HEK293 (cell line): ENCODE data around the gene ADAMTS9.

Experiments
- CTCF ChIA-PET: fragments of 350-600 bp; formaldehyde crosslinking; extraction: SDS; loops from one replicate; lab custom pipeline; 2021; ENCODE audit warnings: antibody characterized with exemption; lab: Yijun Ruan, JAX
- POLR2A ChIA-PET: fragments of 300-600 bp; formaldehyde crosslinking; extraction: SDS; loops from one replicate; lab custom pipeline; 2020; ENCODE audit warnings: antibody characterized with exemption, inconsistent platforms; lab: Yijun Ruan, JAX
- H3K27ac ChIP-seq: fragments of 200-500 bp; sonication (Bioruptor generic); 2 replicates; pipeline ENCODE4 v1.5.1; 2014; ENCODE audit warnings: low read depth, low read length, control low read depth, inconsistent platforms; ENCODE audit errors: extremely low read depth
- H3K36me3 ChIP-seq, 2 experiments: fragments of 200-500 bp in 1 of 2; sonication (Bioruptor generic) in 1 of 2; 1 replicate in 1 of 2; 2 replicates in 1 of 2; pipeline ENCODE4 v1.5.1; 2014 to 2017; ENCODE audit warnings: inconsistent platforms in 2 of 2, low read length in 2 of 2; ENCODE audit not compliant: control insufficient read depth in 2 of 2, insufficient read depth in 1 of 2
- H3K4me1 ChIP-seq: fragments of 200-500 bp; sonication (Bioruptor generic); 2 replicates; pipeline ENCODE4 v1.5.1; 2014; ENCODE audit warnings: mild to moderate bottlenecking, low read length, inconsistent platforms; ENCODE audit not compliant: control insufficient read depth, insufficient read depth
- H3K4me3 ChIP-seq: 2 replicates; pipeline ENCODE4 v1.5.1; 2011; ENCODE audit warnings: low read depth, mild to moderate bottlenecking, control low read depth, low read length, moderate library complexity
- H3K9me3 ChIP-seq: fragments of 200-500 bp; sonication (Bioruptor generic); 2 replicates; pipeline ENCODE4 v1.5.1; 2014; ENCODE audit warnings: low read depth, low read length, inconsistent platforms; ENCODE audit not compliant: control insufficient read depth, insufficient read depth
- EGR2 ChIP-seq: fragments of 450-650 bp; formaldehyde crosslinking; IDR thresholded peaks from 2 replicates; pipeline ENCODE4 v1.5.1; 2016; ENCODE audit warnings: low read depth, missing biosample characterization, missing genetic modification characterization
- GLI4 ChIP-seq: fragments of 450-650 bp; formaldehyde crosslinking; IDR thresholded peaks from 2 replicates; pipeline ENCODE4 v1.5.1; 2016; ENCODE audit warnings: missing biosample characterization, missing genetic modification characterization
- SCRT2 ChIP-seq: fragments of 450-650 bp; formaldehyde crosslinking; IDR thresholded peaks from 2 replicates; pipeline ENCODE4 v1.5.1; 2016; ENCODE audit warnings: missing biosample characterization, missing genetic modification characterization
- SP2 ChIP-seq: fragments of 450-650 bp; formaldehyde crosslinking; IDR thresholded peaks from 2 replicates; pipeline ENCODE4 v1.5.1; 2016; ENCODE audit warnings: missing biosample characterization, missing genetic modification characterization
- SP3 ChIP-seq: fragments of 450-650 bp; formaldehyde crosslinking; IDR thresholded peaks from 2 replicates; pipeline ENCODE4 v1.5.1; 2016; ENCODE audit warnings: missing biosample characterization, missing genetic modification characterization
- ZNF140 ChIP-seq: fragments of 450-650 bp; formaldehyde crosslinking; IDR thresholded peaks from 2 replicates; pipeline ENCODE4 v1.5.1; 2016; ENCODE audit warnings: missing biosample characterization, missing genetic modification characterization
- ZNF2 ChIP-seq: fragments of 450-650 bp; formaldehyde crosslinking; IDR thresholded peaks from 2 replicates; pipeline ENCODE4 v1.5.1; 2016; ENCODE audit warnings: missing biosample characterization, missing genetic modification characterization
- ZNF211 ChIP-seq: fragments of 450-650 bp; formaldehyde crosslinking; IDR thresholded peaks from 2 replicates; pipeline ENCODE4 v1.5.1; 2016; ENCODE audit warnings: low read depth, missing biosample characterization, missing genetic modification characterization
- ZNF354C ChIP-seq: fragments of 450-650 bp; formaldehyde crosslinking; IDR thresholded peaks from 2 replicates; pipeline ENCODE4 v1.5.1; 2016; ENCODE audit warnings: missing biosample characterization, missing genetic modification characterization, low read depth, borderline replicate concordance
- ZNF394 ChIP-seq: fragments of 450-650 bp; formaldehyde crosslinking; IDR thresholded peaks from 2 replicates; pipeline ENCODE4 v1.5.1; 2016; ENCODE audit warnings: missing biosample characterization, missing genetic modification characterization, mild to moderate bottlenecking, moderate library complexity, borderline replicate concordance
- ZNF514 ChIP-seq: fragments of 450-650 bp; formaldehyde crosslinking; IDR thresholded peaks from 2 replicates; pipeline ENCODE4 v1.5.1; 2016; ENCODE audit warnings: missing biosample characterization, missing genetic modification characterization
- ZNF530 ChIP-seq: fragments of 450-650 bp; formaldehyde crosslinking; IDR thresholded peaks from 2 replicates; pipeline ENCODE4 v1.5.1; 2016; ENCODE audit warnings: low read depth, missing biosample characterization, missing genetic modification characterization
- ZNF707 ChIP-seq: fragments of 450-650 bp; formaldehyde crosslinking; IDR thresholded peaks from 2 replicates; pipeline ENCODE4 v1.5.1; 2016; ENCODE audit warnings: missing biosample characterization, missing genetic modification characterization
- TF ChIP-seq, protein P1 (sequence below): fragments of 450-650 bp; formaldehyde crosslinking; IDR thresholded peaks from 2 replicates; pipeline ENCODE4 v1.5.1; 2016; ENCODE audit warnings: missing biosample characterization, missing genetic modification characterization
- TF ChIP-seq, protein P2 (sequence below): IDR thresholded peaks from 2 replicates; pipeline ENCODE4 v1.6.1; 2011; ENCODE audit warnings: mild to moderate bottlenecking, low read depth, low read length, borderline replicate concordance
- TF ChIP-seq, protein P3 (sequence below): fragments of 450-650 bp; formaldehyde crosslinking; IDR thresholded peaks from 2 replicates; pipeline ENCODE4 v1.5.1; 2017; ENCODE audit warnings: missing biosample characterization, missing genetic modification characterization
- TF ChIP-seq, protein P4 (sequence below): fragments of 450-650 bp; formaldehyde crosslinking; IDR thresholded peaks from 2 replicates; pipeline ENCODE4 v1.5.1; 2016; ENCODE audit warnings: missing biosample characterization, missing genetic modification characterization, low read depth
- TF ChIP-seq, protein P5 (sequence below): fragments of 450-650 bp; formaldehyde crosslinking; IDR thresholded peaks from 2 replicates; pipeline ENCODE4 v1.5.1; 2016; ENCODE audit warnings: missing biosample characterization, missing genetic modification characterization

Gene ADAMTS9

DNA sequence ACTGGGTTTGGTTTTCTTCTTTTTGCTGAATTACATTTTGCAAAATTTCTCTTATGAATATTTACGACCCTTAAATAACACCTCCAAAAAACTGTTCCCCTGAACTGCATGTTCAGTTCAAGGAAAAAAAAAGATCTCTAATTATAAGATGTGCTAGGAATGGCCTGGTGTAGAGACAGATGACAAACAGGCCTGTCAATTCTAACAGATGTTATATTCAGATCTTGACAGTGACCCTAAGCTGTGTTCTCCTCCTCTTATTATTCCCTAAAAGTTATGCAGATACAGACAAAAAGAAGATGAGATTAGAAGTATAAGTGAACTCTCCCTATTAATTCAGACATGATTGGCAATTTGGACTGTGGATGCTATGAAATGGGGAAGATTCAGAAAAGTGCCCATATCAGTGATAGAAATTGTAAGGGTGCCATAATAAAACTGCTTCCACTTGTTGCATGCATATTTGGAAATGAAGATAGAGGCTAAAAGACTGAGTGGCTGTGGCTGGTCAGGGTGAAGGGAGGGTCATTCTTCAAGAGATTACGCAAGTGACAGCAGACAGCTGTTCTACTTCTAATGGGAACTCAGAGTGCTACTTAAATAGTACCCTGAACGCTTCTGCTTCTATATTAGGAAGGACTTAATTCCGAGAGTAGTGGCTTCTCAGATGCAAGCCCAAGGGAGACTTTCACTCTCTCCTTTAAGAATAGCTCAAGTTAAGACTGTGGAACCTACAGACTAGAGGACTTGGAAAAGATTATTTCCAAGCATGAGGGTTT lies 75.5 kb downstream of the ADAMTS9 start:
- H3K4me3 ChIP-seq: no peak overlapping the region
- H3K27ac ChIP-seq: no peak overlapping the region
- no peaks in the 10 kb centered on the region for H3K9me3 ChIP-seq
- no peak for TF ChIP-seq SP3 (tag by site-specific recombination)
- peak; percentile 70 for TF ChIP-seq SCRT2 (tag by site-specific recombination)
- TF ChIP-seq, all 188 proteins: peak for 1
- ChIA-PET POLR2A (no interaction called here), CTCF (no interaction called here)
- Histone ChIP-seq H3K4me1 (no peaks in the 10 kb centered on the region), H3K36me3 (no peaks in the 10 kb centered on the region)

DNA sequence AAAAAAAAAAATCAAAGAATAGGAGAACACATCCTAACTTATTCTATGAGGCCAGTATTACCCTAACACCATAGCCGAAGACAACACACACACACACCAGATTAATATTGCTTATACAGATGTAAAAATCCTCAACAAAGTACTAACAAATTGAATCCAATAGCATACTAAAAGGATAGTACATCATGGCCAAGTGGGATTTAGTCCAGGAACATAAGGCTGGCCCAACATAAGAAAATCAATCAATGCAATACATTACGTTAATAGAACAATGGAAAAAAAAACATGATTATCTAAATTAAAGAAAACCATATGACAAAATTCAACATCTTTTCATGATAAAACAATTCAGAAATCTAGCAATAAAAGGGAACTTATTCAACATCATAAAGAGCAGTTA lies 79.1 kb downstream of the ADAMTS9 start:
- no peaks in the 10 kb centered on the region for H3K9me3 ChIP-seq
- ChIA-PET CTCF (no interaction called here), POLR2A (interaction anchor here (0.7 kb wide), 1 partner anchor 79 kb away, joined by 4 read pairs; no protein-coding TSS in a partner anchor)
- H3K36me3 ChIP-seq: peaks cover 0 to 2% of the 10 kb centered on the region in 2 experiments; a peak in 1 of 3 replicates
- H3K4me1 ChIP-seq: no peaks in the 10 kb centered on the region
- H3K4me3 ChIP-seq: no peak overlapping the region
- no peak overlapping the region for H3K27ac ChIP-seq
- TF ChIP-seq ZNF354C (tag by site-specific recombination): no peak
- TF ChIP-seq, protein P1, sequence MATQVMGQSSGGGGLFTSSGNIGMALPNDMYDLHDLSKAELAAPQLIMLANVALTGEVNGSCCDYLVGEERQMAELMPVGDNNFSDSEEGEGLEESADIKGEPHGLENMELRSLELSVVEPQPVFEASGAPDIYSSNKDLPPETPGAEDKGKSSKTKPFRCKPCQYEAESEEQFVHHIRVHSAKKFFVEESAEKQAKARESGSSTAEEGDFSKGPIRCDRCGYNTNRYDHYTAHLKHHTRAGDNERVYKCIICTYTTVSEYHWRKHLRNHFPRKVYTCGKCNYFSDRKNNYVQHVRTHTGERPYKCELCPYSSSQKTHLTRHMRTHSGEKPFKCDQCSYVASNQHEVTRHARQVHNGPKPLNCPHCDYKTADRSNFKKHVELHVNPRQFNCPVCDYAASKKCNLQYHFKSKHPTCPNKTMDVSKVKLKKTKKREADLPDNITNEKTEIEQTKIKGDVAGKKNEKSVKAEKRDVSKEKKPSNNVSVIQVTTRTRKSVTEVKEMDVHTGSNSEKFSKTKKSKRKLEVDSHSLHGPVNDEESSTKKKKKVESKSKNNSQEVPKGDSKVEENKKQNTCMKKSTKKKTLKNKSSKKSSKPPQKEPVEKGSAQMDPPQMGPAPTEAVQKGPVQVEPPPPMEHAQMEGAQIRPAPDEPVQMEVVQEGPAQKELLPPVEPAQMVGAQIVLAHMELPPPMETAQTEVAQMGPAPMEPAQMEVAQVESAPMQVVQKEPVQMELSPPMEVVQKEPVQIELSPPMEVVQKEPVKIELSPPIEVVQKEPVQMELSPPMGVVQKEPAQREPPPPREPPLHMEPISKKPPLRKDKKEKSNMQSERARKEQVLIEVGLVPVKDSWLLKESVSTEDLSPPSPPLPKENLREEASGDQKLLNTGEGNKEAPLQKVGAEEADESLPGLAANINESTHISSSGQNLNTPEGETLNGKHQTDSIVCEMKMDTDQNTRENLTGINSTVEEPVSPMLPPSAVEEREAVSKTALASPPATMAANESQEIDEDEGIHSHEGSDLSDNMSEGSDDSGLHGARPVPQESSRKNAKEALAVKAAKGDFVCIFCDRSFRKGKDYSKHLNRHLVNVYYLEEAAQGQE: no peak
- no peak for TF ChIP-seq ZNF394 (tag by site-specific recombination)
- TF ChIP-seq ZNF140 (tag by site-specific recombination): no peak
- TF ChIP-seq, protein P2, sequence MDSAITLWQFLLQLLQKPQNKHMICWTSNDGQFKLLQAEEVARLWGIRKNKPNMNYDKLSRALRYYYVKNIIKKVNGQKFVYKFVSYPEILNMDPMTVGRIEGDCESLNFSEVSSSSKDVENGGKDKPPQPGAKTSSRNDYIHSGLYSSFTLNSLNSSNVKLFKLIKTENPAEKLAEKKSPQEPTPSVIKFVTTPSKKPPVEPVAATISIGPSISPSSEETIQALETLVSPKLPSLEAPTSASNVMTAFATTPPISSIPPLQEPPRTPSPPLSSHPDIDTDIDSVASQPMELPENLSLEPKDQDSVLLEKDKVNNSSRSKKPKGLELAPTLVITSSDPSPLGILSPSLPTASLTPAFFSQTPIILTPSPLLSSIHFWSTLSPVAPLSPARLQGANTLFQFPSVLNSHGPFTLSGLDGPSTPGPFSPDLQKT: no peak
- TF ChIP-seq, protein P3, sequence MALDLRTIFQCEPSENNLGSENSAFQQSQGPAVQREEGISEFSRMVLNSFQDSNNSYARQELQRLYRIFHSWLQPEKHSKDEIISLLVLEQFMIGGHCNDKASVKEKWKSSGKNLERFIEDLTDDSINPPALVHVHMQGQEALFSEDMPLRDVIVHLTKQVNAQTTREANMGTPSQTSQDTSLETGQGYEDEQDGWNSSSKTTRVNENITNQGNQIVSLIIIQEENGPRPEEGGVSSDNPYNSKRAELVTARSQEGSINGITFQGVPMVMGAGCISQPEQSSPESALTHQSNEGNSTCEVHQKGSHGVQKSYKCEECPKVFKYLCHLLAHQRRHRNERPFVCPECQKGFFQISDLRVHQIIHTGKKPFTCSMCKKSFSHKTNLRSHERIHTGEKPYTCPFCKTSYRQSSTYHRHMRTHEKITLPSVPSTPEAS: no peak
- no peak for TF ChIP-seq SP2 (tag by site-specific recombination)
- no peak for TF ChIP-seq ZNF211 (tag by site-specific recombination)
- no peak for TF ChIP-seq EGR2 (tag by site-specific recombination)
- TF ChIP-seq ZNF707 (tag by site-specific recombination): no peak
- TF ChIP-seq, protein P4, sequence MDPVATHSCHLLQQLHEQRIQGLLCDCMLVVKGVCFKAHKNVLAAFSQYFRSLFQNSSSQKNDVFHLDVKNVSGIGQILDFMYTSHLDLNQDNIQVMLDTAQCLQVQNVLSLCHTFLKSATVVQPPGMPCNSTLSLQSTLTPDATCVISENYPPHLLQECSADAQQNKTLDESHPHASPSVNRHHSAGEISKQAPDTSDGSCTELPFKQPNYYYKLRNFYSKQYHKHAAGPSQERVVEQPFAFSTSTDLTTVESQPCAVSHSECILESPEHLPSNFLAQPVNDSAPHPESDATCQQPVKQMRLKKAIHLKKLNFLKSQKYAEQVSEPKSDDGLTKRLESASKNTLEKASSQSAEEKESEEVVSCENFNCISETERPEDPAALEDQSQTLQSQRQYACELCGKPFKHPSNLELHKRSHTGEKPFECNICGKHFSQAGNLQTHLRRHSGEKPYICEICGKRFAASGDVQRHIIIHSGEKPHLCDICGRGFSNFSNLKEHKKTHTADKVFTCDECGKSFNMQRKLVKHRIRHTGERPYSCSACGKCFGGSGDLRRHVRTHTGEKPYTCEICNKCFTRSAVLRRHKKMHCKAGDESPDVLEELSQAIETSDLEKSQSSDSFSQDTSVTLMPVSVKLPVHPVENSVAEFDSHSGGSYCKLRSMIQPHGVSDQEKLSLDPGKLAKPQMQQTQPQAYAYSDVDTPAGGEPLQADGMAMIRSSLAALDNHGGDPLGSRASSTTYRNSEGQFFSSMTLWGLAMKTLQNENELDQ (tag by site-specific recombination): no peak
- TF ChIP-seq ZNF530 (tag by site-specific recombination): no peak
- TF ChIP-seq ZNF514 (tag by site-specific recombination): no peak
- TF ChIP-seq GLI4: no peak
- no peak for TF ChIP-seq ZNF2
- TF ChIP-seq, protein P5, sequence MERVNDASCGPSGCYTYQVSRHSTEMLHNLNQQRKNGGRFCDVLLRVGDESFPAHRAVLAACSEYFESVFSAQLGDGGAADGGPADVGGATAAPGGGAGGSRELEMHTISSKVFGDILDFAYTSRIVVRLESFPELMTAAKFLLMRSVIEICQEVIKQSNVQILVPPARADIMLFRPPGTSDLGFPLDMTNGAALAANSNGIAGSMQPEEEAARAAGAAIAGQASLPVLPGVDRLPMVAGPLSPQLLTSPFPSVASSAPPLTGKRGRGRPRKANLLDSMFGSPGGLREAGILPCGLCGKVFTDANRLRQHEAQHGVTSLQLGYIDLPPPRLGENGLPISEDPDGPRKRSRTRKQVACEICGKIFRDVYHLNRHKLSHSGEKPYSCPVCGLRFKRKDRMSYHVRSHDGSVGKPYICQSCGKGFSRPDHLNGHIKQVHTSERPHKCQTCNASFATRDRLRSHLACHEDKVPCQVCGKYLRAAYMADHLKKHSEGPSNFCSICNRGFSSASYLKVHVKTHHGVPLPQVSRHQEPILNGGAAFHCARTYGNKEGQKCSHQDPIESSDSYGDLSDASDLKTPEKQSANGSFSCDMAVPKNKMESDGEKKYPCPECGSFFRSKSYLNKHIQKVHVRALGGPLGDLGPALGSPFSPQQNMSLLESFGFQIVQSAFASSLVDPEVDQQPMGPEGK (tag by site-specific recombination): no peak
